GM19035 (cell line): ENCODE measurements around the gene DOCK8.
"Not testable (repeated sequence)": the region's sequence is repeated elsewhere in the genome, so short reads cannot be mapped to it uniquely, and the experiment has no call there.

Source experiments
- ATAC-seq: cut with Tn5 transposase; IDR thresholded peaks from one replicate; pipeline ENCODE4 v1.9.1; 2021; ENCODE audit not compliant: unreplicated experiment

Gene DOCK8

DNA sequence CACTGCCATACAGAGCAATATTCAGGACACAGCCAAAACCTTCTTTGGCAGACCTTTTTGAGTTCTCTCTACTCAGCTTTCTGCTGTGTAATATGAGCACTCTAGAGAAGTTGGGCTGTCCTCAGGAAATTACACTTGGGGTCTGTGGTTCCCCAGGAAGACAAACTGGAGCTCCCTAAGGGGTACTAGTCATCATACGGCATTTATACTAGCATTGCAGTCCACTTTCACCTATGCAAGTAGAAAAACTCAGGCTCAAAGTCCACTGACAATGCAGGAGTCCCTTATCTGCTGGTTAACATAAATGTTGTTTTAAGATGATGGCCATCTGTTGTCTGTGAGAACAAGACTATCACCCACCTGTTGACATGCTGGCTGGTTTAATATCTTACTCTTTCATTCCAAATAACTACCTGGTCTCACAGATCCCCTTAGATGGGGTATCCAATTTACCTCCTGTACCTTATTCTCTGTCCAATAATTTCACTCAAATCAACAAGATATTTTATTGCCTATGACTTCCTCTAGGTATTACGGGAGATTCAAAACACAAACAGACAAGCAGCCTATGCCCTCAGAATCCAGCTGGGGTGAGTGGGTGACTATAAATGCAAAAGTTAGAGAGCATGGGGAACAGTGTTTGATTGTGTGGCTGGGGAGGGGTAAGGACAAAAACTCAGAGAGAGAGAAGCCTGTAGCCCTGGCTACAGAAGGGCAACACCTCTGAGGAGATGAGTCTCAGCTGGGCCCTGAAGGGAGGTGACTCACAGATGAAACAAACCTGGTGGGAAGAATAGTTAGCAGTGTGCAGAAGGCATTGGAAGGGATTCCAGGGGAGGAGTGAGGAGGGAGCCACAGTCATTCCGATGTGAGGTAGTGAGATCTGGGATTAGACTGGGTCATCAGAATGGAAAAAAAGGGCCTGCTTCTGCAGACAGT, 10.2 kb downstream of the DOCK8 start:
- no peak for ATAC-seq

DNA sequence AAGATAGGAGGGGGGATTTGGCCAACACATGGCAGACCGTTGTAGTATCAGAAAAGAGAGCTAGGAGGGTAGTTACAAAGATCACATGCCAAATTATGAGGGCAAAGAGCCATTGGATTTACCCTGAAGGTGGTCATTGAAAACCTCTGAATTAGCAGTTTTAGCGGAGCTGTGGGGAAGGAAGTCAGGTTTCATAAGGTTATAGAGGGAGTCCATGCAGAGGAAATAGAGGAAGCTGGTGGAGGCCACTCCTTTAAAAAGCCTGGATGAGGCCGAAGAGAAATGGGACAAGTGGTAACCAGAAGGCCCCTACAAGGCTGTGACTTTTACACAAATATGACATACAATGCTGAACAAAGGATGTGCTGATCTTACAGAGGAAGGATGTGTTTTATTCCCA, 13.2 kb downstream of the DOCK8 start:
- ATAC-seq: no peak

DNA sequence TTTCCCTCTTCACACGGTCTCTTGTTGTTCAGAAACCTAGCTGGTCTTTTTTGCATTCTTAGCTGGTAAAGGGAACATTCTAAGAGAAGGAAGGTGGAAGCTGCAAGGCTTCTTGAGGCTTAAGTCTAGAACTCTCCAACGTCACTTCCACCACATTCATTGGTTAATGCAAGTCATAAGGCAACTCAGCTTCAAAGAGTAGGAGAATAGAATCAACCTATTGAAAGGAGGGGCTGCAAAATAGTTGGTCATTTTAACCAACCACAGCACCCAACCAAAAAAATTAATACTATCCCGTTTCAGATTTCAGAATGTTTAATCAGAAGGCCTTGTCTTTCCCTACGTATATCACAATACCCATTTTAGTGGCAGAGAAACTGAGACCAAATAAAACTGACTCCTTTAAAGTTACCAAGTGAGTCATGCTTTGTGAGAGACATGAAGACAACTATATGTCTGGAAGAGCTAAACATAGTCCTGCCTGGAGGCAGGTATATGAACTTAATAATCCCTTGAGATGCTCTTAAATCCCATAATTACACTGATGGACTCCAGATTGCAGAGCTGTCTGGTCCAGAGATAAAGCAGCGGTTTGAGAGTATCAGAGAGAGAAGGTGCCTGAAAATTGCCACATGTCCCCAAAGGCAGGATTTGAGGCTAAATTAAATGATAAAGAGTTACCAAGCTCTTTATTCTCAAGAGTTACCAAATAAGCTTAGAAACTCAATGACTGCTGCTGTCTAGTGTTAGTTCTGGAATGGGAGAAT, 14.4 kb downstream of the DOCK8 start:
- ATAC-seq: no peak

DNA sequence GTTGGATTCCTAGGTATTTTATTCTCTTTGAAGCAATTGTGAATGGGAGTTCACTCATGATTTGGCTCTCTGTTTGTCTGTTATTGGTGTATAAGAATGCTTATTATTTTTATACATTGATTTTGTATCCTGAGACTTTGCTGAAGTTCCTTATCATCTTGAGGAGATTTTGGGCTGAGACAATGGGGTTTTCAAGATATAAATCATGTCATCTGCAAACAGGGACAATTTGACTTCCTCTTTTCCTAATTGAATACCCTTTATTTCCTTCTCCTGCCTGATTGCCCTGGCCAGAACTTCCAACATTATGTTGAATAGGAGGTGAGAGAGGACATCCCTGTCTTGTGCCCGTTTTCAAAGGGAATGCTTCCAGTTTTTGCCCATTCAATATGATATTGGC, 17.0 kb downstream of the DOCK8 start:
- not testable (repeated sequence) for ATAC-seq

DNA sequence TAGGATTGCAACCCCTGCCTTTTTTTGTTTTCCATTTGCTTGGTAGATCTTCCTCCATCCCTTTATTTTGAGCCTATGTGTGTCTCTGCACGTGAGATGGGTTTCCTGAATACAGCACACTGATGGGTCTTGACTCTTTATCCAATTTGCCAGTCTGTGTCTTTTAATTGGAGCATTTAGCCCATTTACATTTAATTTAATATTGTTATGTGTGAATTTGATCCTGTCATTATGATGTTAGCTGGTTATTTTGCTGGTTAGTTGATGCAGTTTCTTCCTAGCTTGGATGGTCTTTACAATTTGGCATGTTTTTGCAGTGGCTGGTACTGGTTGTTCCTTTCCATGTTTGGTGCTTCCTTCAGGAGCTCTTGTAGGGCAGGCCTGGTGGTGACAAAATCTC, 19.0 kb downstream of the DOCK8 start:
- not testable (repeated sequence) for ATAC-seq

DNA sequence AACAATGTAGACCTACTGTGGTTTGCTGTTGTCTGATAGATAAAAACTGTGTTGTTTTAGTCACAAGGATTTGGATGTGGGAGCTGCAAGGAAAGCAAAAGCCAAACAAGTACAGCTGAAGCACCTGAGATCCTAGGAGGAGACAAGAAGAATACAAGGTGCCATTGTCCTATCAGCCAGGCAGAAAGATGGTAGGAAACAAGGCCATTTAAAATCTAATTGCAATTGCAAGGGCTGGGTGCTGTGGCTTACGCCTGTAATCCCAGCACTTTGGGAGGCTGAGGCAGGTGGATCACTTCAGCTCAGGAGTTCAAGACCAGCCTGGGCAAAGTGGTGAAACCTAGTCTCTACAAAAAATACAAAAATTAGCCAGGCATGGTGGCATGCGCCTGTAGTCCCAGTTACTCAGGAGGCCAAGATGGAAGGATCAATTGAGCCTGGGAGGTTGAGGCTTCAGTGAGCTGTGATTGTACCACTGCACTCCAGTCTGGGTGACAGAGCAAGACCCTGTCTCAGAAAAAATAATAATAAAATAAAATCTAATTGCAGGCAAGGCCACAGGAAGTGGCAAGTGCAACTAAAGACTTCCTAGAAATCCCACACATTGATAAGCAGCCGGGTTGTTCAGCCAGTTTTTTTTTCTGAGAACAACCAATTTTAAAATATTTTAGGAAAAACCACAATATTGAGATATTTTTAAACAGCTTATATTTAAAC, 22.6 kb downstream of the DOCK8 start:
- ATAC-seq: no peak

DNA sequence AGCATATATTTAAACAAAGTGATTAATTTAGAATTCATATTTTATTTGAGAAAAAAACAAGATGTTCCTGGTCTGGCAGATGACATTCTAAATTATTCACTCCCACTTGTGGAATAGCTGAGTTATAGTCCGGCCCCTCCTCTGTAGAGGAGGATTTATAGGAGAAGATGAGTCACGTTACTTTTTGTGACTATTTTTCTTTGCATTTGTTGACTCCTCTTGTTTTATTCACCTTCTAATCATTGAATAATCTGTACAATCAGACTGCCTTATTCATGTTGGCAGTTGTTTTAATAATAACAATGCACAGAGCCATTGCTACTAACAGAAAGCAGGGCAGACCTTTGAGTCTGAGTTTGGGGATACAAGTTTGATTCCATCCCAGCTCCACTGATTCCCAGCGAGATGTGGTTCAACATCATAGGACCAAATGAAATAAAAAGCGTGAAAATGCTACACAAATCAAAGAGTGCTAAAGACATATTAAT, 23.2 kb downstream of the DOCK8 start:
- ATAC-seq: no peak

DNA sequence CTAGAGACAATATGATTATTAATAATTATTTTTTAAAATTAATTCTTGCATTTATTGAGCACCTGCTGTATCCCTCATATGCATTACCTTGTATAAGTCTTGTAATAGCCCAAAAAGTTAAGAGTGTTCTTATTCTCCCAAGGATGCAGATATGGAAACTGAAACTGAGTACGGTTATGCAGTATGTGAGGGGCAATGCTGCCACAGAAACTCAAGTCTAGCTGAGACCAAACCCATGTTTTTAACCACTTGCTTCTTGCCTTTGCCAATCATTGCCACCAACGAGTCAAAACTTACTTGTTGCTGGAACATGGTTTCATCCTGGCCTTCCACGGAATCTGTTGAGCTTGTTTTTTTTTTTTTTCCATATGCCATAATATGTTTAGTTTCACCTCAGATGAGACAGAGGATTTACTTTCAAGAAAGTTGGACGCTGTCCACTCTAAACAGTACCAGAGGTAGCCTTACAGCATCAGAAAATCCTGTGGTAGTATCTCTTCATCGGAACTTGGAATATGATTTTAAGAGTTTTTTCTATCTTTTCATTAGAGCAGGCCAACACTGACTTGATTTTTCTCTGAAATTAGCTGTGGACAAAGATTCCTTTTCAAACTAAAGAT, 27.9 kb downstream of the DOCK8 start:
- ATAC-seq: no peak

DNA sequence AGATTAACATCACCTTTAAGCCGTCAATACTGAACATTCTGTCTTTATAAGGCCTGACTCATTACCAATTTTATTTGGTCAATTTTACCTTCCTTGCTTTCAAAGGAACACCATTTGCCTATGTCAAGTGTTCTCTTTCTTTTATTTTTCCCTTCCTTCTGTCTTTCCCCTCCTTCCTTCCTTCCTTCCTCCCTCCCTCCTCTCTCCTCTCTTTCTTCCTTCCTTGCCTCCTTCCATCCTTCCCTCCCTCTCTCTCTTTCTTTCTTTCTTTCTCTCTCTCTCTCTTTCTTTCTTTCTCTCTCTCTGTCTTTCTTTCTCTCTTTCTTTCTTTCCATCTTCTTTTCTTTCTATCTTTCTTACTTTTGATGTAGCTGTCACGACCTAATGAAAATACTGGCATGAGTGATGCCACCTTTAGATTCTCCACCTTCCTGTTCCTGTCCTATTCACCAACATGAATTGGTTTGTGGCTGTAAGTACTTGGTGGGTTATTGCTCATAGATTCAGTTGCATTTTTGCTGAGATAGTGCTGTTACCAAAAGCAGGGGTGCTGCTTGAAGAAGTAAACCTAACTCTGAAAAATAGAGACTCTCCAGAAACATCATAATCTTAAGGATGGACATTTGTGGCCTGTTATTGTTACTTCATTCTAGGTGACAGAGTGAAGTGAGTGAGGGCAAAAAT, 33.8 kb downstream of the DOCK8 start:
- no peak for ATAC-seq

DNA sequence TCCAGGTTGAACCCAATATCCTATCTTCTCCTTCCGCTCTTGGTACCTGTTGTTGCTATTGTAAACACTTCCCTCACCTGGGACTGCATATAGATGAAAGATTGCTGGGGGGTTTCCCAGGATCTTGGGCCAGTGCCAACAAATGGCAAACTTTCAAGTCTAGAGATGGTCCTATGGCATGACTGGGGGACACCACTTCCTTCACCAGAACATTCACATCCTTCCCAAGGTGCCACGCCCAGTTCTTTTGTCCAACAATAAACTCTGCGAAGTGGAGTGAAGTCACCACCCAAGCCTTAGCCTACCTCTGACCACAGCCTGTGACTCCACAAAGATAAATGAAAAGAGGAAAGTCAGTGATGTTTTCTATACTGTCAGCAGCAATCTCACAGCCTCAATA, 34.4 kb downstream of the DOCK8 start:
- ATAC-seq: no peak

DNA sequence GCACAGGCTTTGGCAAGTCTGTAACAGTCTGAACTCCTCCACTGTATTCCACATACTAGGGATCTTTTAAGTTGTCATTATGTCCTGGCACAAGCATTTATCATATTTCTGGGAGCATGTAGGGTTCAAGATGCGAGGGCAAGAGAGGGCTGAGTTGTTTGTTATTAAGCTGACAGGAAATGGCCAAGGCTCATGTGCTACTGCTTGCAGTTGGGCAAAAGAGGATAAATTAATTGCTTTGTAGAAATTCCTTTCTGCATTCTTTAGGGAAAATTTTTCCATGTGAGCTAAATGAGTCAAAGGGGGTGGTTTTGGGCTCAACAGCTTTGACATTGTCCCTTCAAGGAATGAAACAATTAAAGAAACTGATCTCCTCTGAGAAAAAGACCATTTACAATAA, 35.4 kb downstream of the DOCK8 start:
- ATAC-seq: no peak

DNA sequence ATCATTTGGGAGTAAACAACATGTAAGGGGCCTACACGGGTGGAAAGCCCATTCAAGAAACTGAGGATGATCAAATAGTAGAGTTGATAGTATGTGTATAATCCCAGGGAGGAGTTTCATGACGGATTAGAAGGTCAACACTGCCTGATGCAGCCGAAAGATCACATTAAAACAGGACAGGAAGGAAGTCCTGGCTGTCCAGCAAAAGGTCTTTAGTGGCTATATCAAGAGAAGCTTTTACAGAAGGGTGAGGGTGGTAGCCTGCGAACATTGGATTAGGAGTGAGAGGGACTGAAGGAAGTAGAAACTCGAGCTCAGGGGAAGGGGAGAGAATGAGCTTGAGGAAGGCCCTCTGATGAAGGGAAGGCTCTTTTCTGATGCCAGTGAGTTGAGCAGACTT, 36.0 kb downstream of the DOCK8 start:
- ATAC-seq: no peak

DNA sequence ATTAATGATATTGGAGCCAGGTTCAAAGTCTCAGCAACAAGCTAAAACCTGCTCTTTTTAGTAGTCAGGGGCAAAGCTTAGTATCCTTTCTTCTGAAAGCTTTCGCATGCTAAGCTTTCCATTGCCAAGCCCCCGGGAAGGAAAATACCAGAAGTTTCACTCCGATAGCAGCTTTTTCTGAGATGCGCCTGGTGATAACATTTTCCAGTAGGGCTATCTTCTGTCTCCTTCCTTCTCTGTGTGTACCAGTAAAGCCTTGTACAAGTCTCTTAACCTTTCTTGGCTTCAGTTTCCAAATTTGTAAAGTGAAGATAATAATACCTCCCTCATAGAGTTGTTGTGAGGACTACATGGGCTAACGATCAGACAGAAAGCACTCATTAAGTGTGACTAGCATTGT, 36.7 kb downstream of the DOCK8 start:
- no peak for ATAC-seq

DNA sequence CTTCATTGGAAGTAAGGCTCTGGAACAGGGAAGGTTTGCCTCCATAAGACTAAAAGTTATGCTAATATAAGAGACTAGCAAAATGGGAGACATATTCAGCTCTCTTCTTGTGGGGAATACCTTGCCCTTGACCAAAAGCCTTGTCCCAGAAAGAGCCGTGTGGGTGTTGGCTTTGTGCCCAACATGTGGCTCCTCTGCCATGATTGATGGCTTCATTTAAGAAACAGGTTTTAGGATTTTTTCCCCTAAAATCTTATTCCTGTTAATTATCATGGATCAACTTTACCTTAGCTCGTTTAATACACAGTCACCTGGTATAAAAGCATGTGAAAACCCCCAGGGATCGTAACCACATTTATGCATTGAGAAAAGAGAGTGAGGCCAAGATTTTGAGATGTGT, 38.9 kb downstream of the DOCK8 start:
- no peak for ATAC-seq

DNA sequence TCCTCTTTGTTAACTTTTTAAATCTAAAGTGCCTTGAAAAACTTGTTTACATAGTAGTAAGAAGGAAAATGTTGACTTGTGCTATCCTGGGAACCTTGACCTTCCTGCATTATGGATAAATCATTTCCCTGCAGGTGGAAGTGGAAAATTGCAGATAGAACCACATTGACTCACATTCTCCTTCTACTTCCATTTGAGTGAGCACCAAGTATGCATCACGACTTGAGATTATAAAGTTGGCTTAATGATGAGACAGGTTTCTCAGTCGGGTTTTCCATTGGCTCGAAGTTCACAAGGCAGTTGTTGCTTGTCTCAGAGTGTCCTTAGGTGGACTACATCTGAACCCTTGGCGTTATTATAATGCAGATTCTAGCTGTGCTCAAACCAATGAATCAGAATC, 39.9 kb downstream of the DOCK8 start:
- no peak for ATAC-seq

DNA sequence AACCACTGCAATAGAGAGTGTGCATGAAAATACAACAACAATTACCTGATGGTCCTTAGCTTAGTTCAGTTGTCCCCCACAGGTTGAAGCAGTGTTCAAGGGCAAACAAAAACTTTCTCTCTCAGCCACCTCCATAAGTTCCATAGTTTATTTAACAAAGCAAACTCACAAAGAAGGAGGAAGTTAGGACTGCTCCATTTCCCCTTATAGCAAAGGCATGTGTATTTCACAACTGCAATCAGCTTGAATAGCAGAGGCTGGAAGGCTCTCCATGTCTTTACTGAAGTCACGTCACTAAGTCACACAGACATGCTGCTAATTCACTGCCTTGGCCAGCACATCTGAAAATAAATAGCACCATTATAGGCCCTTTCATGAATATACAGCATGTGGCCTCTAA, 43.3 kb downstream of the DOCK8 start:
- no peak for ATAC-seq

DNA sequence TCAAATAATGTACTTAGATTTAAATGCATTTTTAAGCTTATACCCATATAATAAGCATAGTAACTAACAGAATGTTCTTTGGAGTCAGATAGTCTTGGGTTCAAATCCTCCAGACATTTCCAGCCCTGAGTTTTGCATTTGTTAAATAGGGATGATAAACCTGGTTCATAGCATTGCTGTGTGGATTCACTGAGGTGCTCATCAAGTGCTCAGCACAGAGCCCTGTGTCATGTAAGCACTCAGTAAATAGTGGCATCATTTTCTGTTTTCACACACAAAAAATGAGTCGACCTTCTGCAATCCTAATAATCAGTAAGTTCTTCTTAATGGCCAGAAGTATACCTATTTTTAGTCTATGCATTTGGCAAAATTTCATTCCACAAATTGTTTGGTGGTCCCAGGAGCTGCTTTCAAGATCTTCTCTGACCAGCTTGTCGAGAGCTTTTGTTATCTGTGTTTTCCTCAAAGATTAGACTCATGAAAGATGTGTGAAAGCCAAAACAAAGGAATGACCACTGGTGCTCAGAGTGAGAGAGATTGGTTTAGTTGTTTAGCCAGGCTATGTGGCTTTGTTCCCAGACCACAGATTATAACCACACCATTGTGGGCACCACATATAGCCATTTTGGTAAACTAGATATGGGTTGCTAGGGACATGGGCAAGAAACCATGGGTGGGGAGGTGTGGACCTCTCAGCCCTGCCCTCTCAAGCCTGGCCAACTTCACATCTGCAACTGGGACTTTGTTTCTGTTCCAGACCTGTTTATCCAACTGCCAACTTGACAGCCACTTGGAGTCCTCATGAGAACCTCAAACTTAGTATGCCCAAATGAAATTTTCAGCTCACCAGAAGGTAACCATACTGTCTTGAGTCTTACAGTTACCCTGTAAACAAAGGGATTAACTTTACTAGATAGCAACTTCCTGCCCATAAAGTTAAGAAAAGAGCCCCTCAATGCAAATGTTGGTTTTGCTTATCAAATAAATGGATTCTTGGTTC, 45.0 kb downstream of the DOCK8 start:
- ATAC-seq: no peak

DNA sequence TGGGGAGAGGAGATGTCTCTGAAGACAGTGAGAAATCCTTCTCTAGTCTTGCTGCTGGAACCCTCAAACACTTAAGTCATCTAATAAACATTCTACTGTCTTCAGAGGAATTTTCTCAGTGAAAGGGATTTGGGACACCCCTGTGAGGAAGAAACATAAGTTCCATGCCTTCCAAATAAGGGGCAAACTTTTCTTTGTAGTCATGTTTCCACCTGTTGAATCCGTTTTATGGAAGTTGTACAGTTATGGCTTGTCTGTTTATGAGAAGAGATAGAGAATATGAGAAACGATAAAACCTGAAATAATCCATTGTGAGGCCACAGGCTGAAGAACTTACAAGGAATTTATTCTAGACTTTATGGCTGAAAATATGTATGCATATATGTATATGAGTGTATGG, 49.6 kb downstream of the DOCK8 start:
- ATAC-seq: no peak

DNA sequence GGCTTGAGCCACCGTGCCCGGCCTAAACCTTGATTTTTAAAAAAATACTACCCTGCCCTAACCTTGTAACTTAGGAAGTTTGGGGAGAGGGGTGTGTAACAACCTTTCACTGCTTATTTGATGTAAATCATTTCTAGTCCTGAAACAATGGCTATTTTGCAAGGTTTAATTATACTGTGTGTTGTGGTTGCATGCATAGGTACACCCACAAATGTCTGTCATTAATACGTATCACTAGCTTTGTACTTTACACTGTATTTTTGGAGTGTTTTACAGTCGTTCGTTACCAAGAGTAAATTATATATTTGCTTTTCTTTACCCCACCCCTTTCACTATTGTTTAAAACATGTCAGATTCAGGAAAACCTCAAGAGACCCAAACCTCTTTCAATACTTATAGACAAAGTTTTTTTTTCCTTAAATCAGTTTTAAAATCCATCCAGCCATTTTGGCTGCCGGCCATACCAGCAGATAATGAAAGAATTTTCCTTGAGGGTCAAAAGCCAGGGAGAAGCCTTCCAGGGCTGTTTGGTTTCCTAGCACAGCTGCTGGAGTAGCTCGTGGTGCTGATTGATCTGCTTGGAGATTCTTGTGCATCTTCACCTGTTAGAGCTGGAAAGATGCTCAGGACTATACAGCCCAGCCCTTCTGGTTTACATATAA, 50.7 kb downstream of the DOCK8 start:
- ATAC-seq: no peak
